ENCODE results near the gene TBK1. TPM values are rescaled to one million over a fixed set of nuclear protein-coding genes. Genes with fewer than 3 reads are reported as not detected.

TBK1 gene
- total RNA-seq, 1 experiment from 2014 or later = 35.4 TPM

Other genes with a start within 250 kb of the TBK1 start
- gene KICS2, start 229.8 kb upstream of the TBK1 start, total RNA-seq (2014; rRNA removed; shearing (Covaris generic)) = 1.8 and 2.8 TPM in 2 replicates
- not detected in 2 replicates for gene C12orf56, start 61.4 kb upstream of the TBK1 start, total RNA-seq (2014; rRNA removed; shearing (Covaris generic))
- 43.3 and 65.9 TPM in 2 replicates for gene XPOT, start 47.7 kb upstream of the TBK1 start, total RNA-seq (2014; rRNA removed; shearing (Covaris generic))
- 10.7 and 13.7 TPM in 2 replicates for gene RASSF3, start 158.4 kb downstream of the TBK1 start, total RNA-seq (2014; rRNA removed; shearing (Covaris generic))

All from SJSA1 (cell line).